Keratinocyte (primary cell): ENCODE measurements around the gene NME5. TPM values are rescaled to one million over a fixed set of nuclear protein-coding genes. Genes with fewer than 3 reads are reported as not detected.

ENCODE experiments used
- DNase-seq: peaks from one replicate; pipeline ENCODE4 v3.0.0-alpha.2; 2011; ENCODE audit warnings: low read depth, missing footprints, low spot score
- FAIRE-seq: peaks from 2 replicates; lab custom pipeline; 2011; peaks lifted over from hg19 to GRCh38; lab: Jason Lieb, UNC
- H2AFZ ChIP-seq: 2 replicates; pipeline ENCODE4 v1.6.0; 2012; ENCODE audit warnings: low read length, control low read depth, inconsistent platforms; ENCODE audit not compliant: control insufficient read depth
- H3K27ac ChIP-seq: 2 replicates; pipeline ENCODE4 v1.5.1; 2011; ENCODE audit warnings: low read length; ENCODE audit not compliant: control insufficient read depth, insufficient read depth
- H3K27me3 ChIP-seq: 3 replicates; pipeline ENCODE4 v1.6.0; 2011; ENCODE audit warnings: low read length; ENCODE audit not compliant: control insufficient read depth, insufficient read depth; ENCODE audit errors: extremely low read depth
- H3K36me3 ChIP-seq, 2 experiments: 2 replicates in 1 of 2; 3 replicates in 1 of 2; pipeline ENCODE4 v1.5.1; 2011; ENCODE audit warnings: low read length in 2 of 2, mild to moderate bottlenecking in 1 of 2; ENCODE audit not compliant: control insufficient read depth in 2 of 2, insufficient read depth in 2 of 2; ENCODE audit errors: extremely low read depth in 1 of 2
- H3K4me1 ChIP-seq: 3 replicates; pipeline ENCODE4 v1.5.1; 2011; ENCODE audit warnings: low read length; ENCODE audit not compliant: control insufficient read depth, insufficient read depth; ENCODE audit errors: extremely low read depth
- H3K4me2 ChIP-seq: 3 replicates; pipeline ENCODE4 v1.6.0; 2011; ENCODE audit warnings: low read depth, low read length; ENCODE audit not compliant: control insufficient read depth, insufficient read depth; ENCODE audit errors: extremely low read depth
- H3K4me3 ChIP-seq, 3 experiments: fragments of 200-600 bp in 1 of 3; sonication (generic) in 1 of 3; 2 replicates in 2 of 3; 3 replicates in 1 of 3; pipeline ENCODE4 v1.5.1; 2011 to 2016; ENCODE audit warnings: low read length in 3 of 3, mild to moderate bottlenecking in 3 of 3, control low read depth in 2 of 3, inconsistent platforms in 1 of 3, low read depth in 1 of 3, mixed read lengths in 1 of 3, mixed run types in 1 of 3, moderate library complexity in 1 of 3; ENCODE audit not compliant: control insufficient read depth in 2 of 3, insufficient read depth in 2 of 3; ENCODE audit errors: extremely low read depth in 1 of 3
- H3K79me2 ChIP-seq: 2 replicates; pipeline ENCODE4 v1.6.0; 2012; ENCODE audit warnings: low read length; ENCODE audit not compliant: control insufficient read depth, insufficient read depth
- H3K9ac ChIP-seq: 3 replicates; pipeline ENCODE4 v1.6.0; 2011; ENCODE audit warnings: low read length; ENCODE audit not compliant: control insufficient read depth, insufficient read depth; ENCODE audit errors: extremely low read depth
- H3K9me1 ChIP-seq: 3 replicates; pipeline ENCODE4 v1.6.0; 2011; ENCODE audit warnings: low read length; ENCODE audit not compliant: control insufficient read depth, insufficient read depth; ENCODE audit errors: extremely low read depth
- H3K9me3 ChIP-seq: 2 replicates; pipeline ENCODE4 v1.5.1; 2012; ENCODE audit warnings: low read depth, low read length; ENCODE audit not compliant: control insufficient read depth
- H4K20me1 ChIP-seq: 3 replicates; pipeline ENCODE4 v1.6.0; 2011; ENCODE audit warnings: low read length; ENCODE audit not compliant: control insufficient read depth, insufficient read depth; ENCODE audit errors: extremely low read depth
- EZH2 ChIP-seq: IDR thresholded peaks from one replicate; pipeline ENCODE4 v1.6.1; 2012; ENCODE audit warnings: inconsistent platforms, mild to moderate bottlenecking, low read length, moderate library complexity
- dilution Hi-C: fragments of 300-500 bp; cut with MboI; formaldehyde crosslinking; loops from one replicate; pipeline ENCODE4 v1.7.0; 2020; ENCODE audit warnings: low sequenced_read_pairs; ENCODE audit not compliant: extremely low pct_ligation_motif_present
- polyA plus RNA-seq, 5 experiments: library from polyadenylated mRNA; depleted of rRNA in 3 of 5; stranded (reverse) in 3 of 5; stranded (forward) in 1 of 5; unstranded in 1 of 5; fragments of >200 nt; gene quantifications; 1 replicate in 1 of 5; 2 replicates in 3 of 5; 3 replicates in 1 of 5; pipeline versions ENCODE4 v1.2.1 to v1.2.3, GENCODE V29; 2011 to 2012; ENCODE audit warnings: missing spikeins in 2 of 5, low read depth in 1 of 5, low replicate concordance in 1 of 5
- TF ChIP-seq, protein P1 (sequence below), 3 experiments: IDR thresholded peaks in 1 of 3; conservative IDR thresholded peaks in 1 of 3; optimal IDR thresholded peaks in 1 of 3; 2 replicates in 2 of 3; 3 replicates in 1 of 3; pipeline versions ENCODE3 to v1.5.1; 2011; ENCODE audit warnings: low read length in 3 of 3, mild to moderate bottlenecking in 3 of 3, moderate library complexity in 2 of 3, control low read depth in 1 of 3, inconsistent platforms in 1 of 3; ENCODE audit not compliant: insufficient read depth in 2 of 3; ENCODE audit errors: extremely low read depth in 1 of 3

The NME5 gene
- polyA plus RNA-seq, 1 donor (not counting 4 experiments of a cell fraction or from before 2014, with no cell fraction given): 0.13 TPM

DNA sequence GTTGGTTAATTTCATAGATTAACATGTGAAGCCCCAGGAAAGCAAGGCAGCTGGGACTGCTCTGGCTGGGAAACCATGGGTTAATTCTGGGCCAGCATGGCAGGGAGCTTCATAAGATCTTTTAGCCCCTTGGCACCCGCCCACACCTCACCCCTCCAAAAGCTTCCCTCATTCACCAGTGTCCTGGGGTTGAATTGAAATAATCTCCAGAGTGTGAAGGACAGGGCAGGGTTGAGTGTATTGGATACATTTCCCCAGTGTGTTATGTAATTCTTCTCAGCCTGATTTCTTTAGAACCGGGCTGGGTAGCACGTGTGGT, 36.0 kb downstream of the NME5 start:
- dilution Hi-C loops: no loop called here
- H4K20me1 ChIP-seq: no peaks in the 10 kb centered on the region
- H3K9me1 ChIP-seq: no peaks in the 10 kb centered on the region
- no peak for TF ChIP-seq EZH2
- TF ChIP-seq, protein P1, sequence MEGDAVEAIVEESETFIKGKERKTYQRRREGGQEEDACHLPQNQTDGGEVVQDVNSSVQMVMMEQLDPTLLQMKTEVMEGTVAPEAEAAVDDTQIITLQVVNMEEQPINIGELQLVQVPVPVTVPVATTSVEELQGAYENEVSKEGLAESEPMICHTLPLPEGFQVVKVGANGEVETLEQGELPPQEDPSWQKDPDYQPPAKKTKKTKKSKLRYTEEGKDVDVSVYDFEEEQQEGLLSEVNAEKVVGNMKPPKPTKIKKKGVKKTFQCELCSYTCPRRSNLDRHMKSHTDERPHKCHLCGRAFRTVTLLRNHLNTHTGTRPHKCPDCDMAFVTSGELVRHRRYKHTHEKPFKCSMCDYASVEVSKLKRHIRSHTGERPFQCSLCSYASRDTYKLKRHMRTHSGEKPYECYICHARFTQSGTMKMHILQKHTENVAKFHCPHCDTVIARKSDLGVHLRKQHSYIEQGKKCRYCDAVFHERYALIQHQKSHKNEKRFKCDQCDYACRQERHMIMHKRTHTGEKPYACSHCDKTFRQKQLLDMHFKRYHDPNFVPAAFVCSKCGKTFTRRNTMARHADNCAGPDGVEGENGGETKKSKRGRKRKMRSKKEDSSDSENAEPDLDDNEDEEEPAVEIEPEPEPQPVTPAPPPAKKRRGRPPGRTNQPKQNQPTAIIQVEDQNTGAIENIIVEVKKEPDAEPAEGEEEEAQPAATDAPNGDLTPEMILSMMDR (optimal IDR thresholded peaks at IDR 0.05 in 1 of 3, IDR thresholded peaks at IDR 0.05 in 1 of 3, conservative IDR thresholded peaks at IDR 0.05 in 1 of 3; ENCODE audit: extremely low read depth in 1 of 3, insufficient read depth in 2 of 3, low read length in 3 of 3): no peak
- DNase-seq (no peak), FAIRE-seq (no peak)
- H3K27me3 ChIP-seq: no peaks in the 10 kb centered on the region
- H3K9me3 ChIP-seq: no peaks in the 10 kb centered on the region
- H3K4me2 ChIP-seq: no peak overlapping the region
- H2AFZ ChIP-seq: no peak overlapping the region
- H3K36me3 ChIP-seq: no peaks in the 10 kb centered on the region
- no peak overlapping the region for H3K27ac ChIP-seq
- no peaks in the 10 kb centered on the region for H3K4me1 ChIP-seq
- no peak overlapping the region for H3K9ac ChIP-seq
- H3K79me2 ChIP-seq: no peaks in the 10 kb centered on the region
- no peak overlapping the region for H3K4me3 ChIP-seq

DNA sequence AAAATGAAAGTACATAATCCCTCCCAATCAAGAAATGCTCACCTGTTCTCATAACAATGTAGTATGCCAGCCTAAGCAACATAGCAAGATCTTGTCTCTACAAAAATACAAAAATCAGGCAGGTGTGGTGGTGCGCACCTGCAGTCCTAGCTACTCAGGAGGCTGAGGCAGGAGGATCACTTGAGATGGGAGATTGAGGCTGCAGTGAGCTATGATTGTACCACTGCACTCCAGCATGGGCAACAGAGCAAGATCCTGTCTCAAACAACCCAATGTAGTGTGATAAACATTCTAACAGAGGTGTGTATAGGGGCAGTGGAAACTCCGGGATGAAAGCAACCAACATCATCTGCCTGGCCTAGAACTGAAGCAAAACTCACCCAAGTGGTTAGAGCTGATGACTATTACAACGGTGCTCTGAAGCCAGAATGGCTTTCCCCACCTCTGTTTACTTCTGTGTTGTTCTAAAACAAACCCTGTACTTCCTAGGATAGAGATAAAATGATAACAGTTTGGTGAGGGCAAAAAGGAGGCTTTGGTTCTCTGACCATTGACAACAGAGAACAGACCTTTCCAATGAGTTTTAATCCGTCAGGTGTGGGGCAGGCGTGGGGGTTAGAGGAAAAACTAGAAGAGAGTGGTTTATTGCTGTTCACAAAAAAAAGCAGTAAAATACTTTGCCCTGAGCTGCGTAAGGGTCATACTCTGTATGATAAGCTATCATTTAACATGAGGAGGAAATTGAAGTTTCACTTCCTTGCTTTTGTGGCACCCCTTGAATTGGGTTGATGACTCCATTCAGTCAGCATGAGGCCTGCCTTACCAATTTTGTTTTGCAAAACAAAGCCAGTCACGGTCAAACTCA, 36.5 kb downstream of the NME5 start:
- no peak overlapping the region for H3K9ac ChIP-seq
- H3K4me3 ChIP-seq: no peak overlapping the region
- H3K9me1 ChIP-seq: no peaks in the 10 kb centered on the region
- no peaks in the 10 kb centered on the region for H3K27me3 ChIP-seq
- no peak for TF ChIP-seq EZH2
- TF ChIP-seq, protein P1 (optimal IDR thresholded peaks at IDR 0.05 in 1 of 3, IDR thresholded peaks at IDR 0.05 in 1 of 3, conservative IDR thresholded peaks at IDR 0.05 in 1 of 3; ENCODE audit: extremely low read depth in 1 of 3, insufficient read depth in 2 of 3, low read length in 3 of 3): no peak
- H3K4me1 ChIP-seq: no peaks in the 10 kb centered on the region
- no peak overlapping the region for H3K27ac ChIP-seq
- no peak for DNase-seq
- FAIRE-seq: no peak
- dilution Hi-C loops: no loop called here
- no peaks in the 10 kb centered on the region for H3K9me3 ChIP-seq
- H2AFZ ChIP-seq: no peak overlapping the region
- H4K20me1 ChIP-seq: no peaks in the 10 kb centered on the region
- no peak overlapping the region for H3K4me2 ChIP-seq
- no peaks in the 10 kb centered on the region for H3K79me2 ChIP-seq
- no peaks in the 10 kb centered on the region for H3K36me3 ChIP-seq
